ENCODE data around the gene EML3.

EML3 gene

DNA sequence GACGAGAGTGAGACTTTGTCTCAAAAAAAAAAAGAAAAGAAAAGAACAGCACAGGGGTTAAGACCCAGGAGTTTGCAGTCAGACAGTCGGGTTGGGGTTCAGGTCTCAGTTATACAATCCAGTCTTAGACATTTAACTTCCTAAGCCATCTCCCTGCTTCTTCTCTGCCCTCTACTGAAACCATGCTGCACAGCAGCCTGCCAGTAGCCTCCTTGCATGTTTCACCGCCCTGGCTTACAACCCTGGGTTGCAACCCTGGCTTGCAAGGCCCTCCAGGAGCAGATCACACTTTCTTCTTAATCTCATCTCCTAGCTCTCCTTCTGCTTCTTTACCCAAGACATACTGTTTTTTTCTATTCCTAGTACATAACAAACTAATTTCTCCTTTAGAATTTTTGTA lies 15.1 kb upstream of the EML3 start:
- Histone ChIP-seq H2AFZ (ENCODE audit: low read length) (no peak overlapping the region), H3K4me3 (ENCODE audit: low read depth, low read length, poor library complexity, severe bottlenecking) (no peak overlapping the region), H3K4me2 (ENCODE audit: low read length) (no peak overlapping the region), H3K36me3 (ENCODE audit: insufficient read depth, low read length) (peaks cover 79% of the 10 kb centered on the region), H3K9me2 (ENCODE audit: low read depth, low read length) (no peaks in the 10 kb centered on the region), H3K27ac (ENCODE audit: low read depth, low read length, poor library complexity, severe bottlenecking) (no peak overlapping the region), H4K20me1 (ENCODE audit: insufficient read depth, low read length) (no peaks in the 10 kb centered on the region), H3K27me3 (ENCODE audit: insufficient read depth, low read length) (no peaks in the 10 kb centered on the region), H3K9me3 (ENCODE audit: low read length) (no peaks in the 10 kb centered on the region), H3F3A (ENCODE audit: insufficient read depth, low read length) (peaks cover 2% of the 10 kb centered on the region; the same call in 1 of the 2 replicates), H3K4me1 (ENCODE audit: insufficient read depth, low read length, severe bottlenecking) (no peaks in the 10 kb centered on the region), H3K79me2 (ENCODE audit: insufficient read depth, low read length) (no peaks in the 10 kb centered on the region), H3K9ac (ENCODE audit: low read length) (no peak overlapping the region)
- TF ChIP-seq EZH2 (IDR thresholded peaks at IDR 0.05; ENCODE audit: borderline replicate concordance, low read length): no peak
- TF ChIP-seq, protein P1, sequence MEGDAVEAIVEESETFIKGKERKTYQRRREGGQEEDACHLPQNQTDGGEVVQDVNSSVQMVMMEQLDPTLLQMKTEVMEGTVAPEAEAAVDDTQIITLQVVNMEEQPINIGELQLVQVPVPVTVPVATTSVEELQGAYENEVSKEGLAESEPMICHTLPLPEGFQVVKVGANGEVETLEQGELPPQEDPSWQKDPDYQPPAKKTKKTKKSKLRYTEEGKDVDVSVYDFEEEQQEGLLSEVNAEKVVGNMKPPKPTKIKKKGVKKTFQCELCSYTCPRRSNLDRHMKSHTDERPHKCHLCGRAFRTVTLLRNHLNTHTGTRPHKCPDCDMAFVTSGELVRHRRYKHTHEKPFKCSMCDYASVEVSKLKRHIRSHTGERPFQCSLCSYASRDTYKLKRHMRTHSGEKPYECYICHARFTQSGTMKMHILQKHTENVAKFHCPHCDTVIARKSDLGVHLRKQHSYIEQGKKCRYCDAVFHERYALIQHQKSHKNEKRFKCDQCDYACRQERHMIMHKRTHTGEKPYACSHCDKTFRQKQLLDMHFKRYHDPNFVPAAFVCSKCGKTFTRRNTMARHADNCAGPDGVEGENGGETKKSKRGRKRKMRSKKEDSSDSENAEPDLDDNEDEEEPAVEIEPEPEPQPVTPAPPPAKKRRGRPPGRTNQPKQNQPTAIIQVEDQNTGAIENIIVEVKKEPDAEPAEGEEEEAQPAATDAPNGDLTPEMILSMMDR (IDR thresholded peaks at IDR 0.05; ENCODE audit: low read length): no peak

DNA sequence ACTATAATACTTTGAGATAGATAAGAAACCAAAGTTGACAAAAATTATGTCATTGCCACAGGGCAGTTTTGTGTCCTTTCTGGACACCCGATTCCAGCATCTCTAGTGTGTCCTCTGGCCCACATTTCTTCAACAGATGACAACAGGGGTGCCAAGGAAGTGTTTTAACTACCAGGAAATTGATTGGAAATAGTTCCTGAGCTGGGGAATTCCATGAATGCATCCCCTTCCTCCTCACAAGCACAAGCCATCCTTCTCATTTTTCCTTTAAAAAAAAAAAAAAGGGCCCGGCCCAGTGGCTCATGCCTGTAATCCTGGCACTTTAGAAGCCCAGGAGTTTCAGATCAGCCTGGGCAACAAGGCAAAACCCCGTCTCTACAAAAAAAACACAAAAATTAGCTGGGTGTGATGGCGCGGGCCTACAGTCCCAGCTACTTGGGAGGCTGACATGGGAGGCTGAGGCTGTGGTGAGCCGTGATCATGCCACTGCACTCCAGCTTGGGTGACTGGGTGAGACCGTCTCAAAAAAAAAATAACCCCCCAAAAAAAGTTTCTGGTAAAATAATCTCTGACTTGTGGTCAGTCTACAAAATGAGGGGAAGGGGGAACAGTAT lies 10.0 kb upstream of the EML3 start:
- Histone ChIP-seq H3K9me3 (ENCODE audit: low read length) (no peaks in the 10 kb centered on the region), H3F3A (ENCODE audit: insufficient read depth, low read length) (peaks cover 7% of the 10 kb centered on the region; the same call in 1 of the 2 replicates), H3K36me3 (ENCODE audit: insufficient read depth, low read length) (peaks cover 36% of the 10 kb centered on the region), H3K9ac (ENCODE audit: low read length) (peak overlapping the region; percentile 17; the same call in 1 of the 2 replicates), H4K20me1 (ENCODE audit: insufficient read depth, low read length) (no peaks in the 10 kb centered on the region), H3K4me1 (ENCODE audit: insufficient read depth, low read length, severe bottlenecking) (peaks cover 14% of the 10 kb centered on the region), H3K79me2 (ENCODE audit: insufficient read depth, low read length) (peaks cover 8% of the 10 kb centered on the region), H3K4me2 (ENCODE audit: low read length) (peak overlapping the region; percentile 33), H3K9me2 (ENCODE audit: low read depth, low read length) (no peaks in the 10 kb centered on the region), H3K4me3 (ENCODE audit: low read depth, low read length, poor library complexity, severe bottlenecking) (peak overlapping the region; percentile 96), H3K27ac (ENCODE audit: low read depth, low read length, poor library complexity, severe bottlenecking) (peak overlapping the region; percentile 80), H3K27me3 (ENCODE audit: insufficient read depth, low read length) (no peaks in the 10 kb centered on the region), H2AFZ (ENCODE audit: low read length) (no peak overlapping the region)
- TF ChIP-seq, protein P1 (IDR thresholded peaks at IDR 0.05; ENCODE audit: low read length): no peak
- TF ChIP-seq EZH2 (IDR thresholded peaks at IDR 0.05; ENCODE audit: borderline replicate concordance, low read length): no peak

DNA sequence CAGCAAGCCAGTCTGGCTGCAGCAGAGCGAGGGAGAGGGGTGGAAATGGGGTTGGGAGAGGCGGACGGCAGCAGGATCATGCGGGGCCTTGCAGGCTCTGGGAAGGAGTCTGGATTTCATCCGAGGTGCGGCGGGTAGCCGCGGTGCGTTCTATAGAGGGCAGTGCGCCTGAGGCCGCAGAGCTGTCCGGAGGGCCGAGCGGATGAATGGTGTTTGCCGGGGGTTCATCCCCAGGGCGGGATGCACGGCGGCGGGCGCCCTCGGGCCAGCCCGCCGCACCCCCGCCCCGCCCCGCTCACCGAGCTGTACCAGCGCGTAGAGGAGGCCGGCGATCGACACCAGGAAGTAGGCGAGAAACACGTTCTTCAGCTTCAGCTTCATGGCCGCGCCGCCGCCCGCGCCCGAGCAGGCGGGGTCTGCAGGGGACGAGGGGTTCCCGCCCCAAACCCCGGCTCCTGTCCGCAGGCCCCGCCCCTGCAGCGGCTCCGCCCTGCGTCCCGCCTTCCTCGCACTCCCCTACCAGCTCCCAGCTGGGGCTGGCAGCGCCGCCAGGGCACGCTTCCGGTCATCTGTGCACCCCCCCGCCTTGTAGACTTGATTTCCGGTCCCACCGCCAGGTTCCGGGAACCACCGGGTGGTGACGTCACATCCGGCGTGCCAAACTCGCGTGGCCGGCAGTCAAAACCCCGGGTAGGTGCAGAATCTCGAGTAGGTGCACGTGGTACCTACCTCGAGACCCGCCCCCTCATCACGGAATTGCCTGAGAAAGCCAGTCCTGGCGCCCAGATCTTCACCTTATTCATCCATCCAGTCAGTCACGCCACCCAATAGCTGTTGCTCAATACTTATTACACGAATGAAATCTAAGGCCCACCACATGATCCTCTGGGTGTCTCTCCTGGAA lies 9.2 kb upstream of the EML3 start, which contains the start of gene B3GAT3:
Gene B3GAT3, minus strand, starts transcription at position 420 of the 904 bp plus-strand sequence. Its CDS starts 39 bp downstream, at position 381.
- peaks cover 7% of the 10 kb centered on the region; the same call in 1 of the 2 replicates for H3F3A ChIP-seq (ENCODE audit: insufficient read depth, low read length)
- H3K9ac ChIP-seq (ENCODE audit: low read length): peak within 1 kb of the TSS; percentile 99
- peaks cover 8% of the 10 kb centered on the region for H3K79me2 ChIP-seq (ENCODE audit: insufficient read depth, low read length)
- H3K36me3 ChIP-seq (ENCODE audit: insufficient read depth, low read length): peaks cover 35% of the 10 kb centered on the region
- H3K9me2 ChIP-seq (ENCODE audit: low read depth, low read length): no peaks in the 10 kb centered on the region
- H3K4me3 ChIP-seq (ENCODE audit: low read depth, low read length, poor library complexity, severe bottlenecking): peak within 1 kb of the TSS; percentile 96
- H3K27me3 ChIP-seq (ENCODE audit: insufficient read depth, low read length): no peaks in the 10 kb centered on the region
- no peaks in the 10 kb centered on the region for H4K20me1 ChIP-seq (ENCODE audit: insufficient read depth, low read length)
- H2AFZ ChIP-seq (ENCODE audit: low read length): no peak within 1 kb of the TSS
- H3K4me2 ChIP-seq (ENCODE audit: low read length): peak within 1 kb of the TSS; percentile 92
- H3K4me1 ChIP-seq (ENCODE audit: insufficient read depth, low read length, severe bottlenecking): peaks cover 14% of the 10 kb centered on the region
- peak within 1 kb of the TSS; percentile 81 for H3K27ac ChIP-seq (ENCODE audit: low read depth, low read length, poor library complexity, severe bottlenecking)
- no peaks in the 10 kb centered on the region for H3K9me3 ChIP-seq (ENCODE audit: low read length)
- TF ChIP-seq, protein P1 (IDR thresholded peaks at IDR 0.05; ENCODE audit: low read length): no peak
- no peak for TF ChIP-seq EZH2 (IDR thresholded peaks at IDR 0.05; ENCODE audit: borderline replicate concordance, low read length)
